ENCODE data around the gene TTLL5. TPM values are rescaled to one million over a fixed set of nuclear protein-coding genes. Genes with fewer than 3 reads are reported as not detected.
A peak's percentile ranks its signal among the peaks of the same experiment; 100 is the strongest.

Gene TTLL5
- total RNA-seq, 3 donors from 2014 or later: 30.8 to 51.0 (median 32.8) TPM

- no peak overlapping the region for H3K4me3 ChIP-seq
- H3K36me3 ChIP-seq (ENCODE audit: low read depth): no peaks in the 10 kb centered on the region
- H3K4me1 ChIP-seq (ENCODE audit: low read depth): no peaks in the 10 kb centered on the region
- no peak for ATAC-seq
- intact Hi-C loops (cut with DNase I, micrococcal nuclease): no loop called here
- no peaks in the 10 kb centered on the region for H3K9me3 ChIP-seq
- no peak for DNase-seq
- TF ChIP-seq CTCF (IDR thresholded peaks at IDR 0.05): no peak
Measured at GRCh38 chr14:75806352-75806832, 145.3 kb downstream of the TTLL5 start.

GRCh38 chr14:75807667-75808360 lies 146.8 kb downstream of the TTLL5 start:
- DNase-seq: no peak
- Histone ChIP-seq H3K4me3 (no peak overlapping the region), H3K4me1 (ENCODE audit: low read depth) (no peaks in the 10 kb centered on the region), H3K36me3 (ENCODE audit: low read depth) (no peaks in the 10 kb centered on the region), H3K9me3 (no peaks in the 10 kb centered on the region)
- TF ChIP-seq CTCF (IDR thresholded peaks at IDR 0.05): no peak
- no peak for ATAC-seq
- intact Hi-C loops (cut with DNase I, micrococcal nuclease): no loop called here

DNA sequence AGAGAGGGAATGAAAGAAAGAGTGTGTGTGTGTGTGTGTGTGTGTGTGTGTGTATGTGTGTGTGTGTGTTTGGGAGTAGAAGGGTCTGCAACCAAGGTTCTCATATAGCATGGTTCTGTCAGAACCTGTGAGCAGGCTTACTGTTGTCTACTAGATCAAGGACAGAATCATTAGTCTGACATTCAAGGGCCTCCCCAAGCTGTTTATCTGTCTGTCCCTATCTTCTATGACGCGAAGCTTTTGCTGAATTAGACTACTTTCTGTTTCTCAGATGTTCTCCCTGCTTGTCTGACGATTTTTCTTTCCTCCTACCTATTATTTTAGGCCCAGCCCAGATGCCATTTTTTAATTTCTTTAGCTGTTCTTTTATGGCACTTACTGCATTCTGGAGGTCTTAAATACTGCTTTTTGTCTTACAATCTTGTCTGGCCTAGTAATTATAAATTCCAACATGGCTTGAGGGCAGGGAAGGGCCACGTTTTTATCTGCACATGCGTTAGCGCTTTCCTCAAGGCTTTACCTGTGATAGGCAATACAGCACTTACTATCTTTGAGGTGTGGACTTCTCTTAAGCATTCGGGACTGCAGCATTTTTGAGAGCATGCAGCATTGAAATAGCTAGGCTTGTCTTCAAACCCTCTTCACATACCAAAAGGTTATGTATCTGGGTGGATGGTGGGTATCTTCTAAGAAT lies 150.2 kb downstream of the TTLL5 start:
- ATAC-seq: peak; percentile 51
- intact Hi-C loops (cut with DNase I, micrococcal nuclease): no loop called here

DNA sequence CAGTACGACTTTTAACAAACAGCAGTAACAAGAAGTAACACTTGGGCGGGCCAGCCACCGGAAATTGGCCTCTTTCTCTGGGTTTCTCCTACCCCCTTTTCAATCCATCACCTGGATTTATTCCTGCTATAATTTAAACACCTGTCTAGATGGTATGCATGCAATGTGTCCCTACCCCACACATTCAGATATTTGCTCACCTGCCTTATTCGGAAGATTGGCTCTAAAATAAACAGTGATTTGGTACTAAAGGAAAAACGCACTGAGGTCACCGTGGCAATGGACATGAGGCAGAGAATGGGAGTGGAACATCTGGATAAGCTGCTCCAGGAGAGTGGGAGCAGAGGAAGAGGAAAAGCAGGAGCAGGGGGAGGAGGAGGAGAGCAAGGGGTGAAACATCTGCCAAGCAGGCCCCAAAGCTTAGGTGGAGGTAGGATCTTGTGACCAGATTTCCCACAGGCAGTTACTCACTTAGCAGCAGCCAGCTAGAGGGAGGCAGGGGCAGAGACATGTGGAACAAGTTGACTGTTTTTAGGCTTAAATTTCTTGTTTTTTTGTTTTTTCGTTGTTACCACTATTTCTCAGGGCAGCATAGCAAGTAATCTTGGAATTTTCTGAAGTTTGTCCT lies 150.9 kb downstream of the TTLL5 start:
- no peaks in the 10 kb centered on the region for H3K9me3 ChIP-seq
- ATAC-seq (peak; percentile 91), DNase-seq (peak in 1 of 3 donors; percentile 37)
- intact Hi-C loops (cut with DNase I, micrococcal nuclease): no loop called here
- no peak overlapping the region for H3K4me3 ChIP-seq
- H3K4me1 ChIP-seq (ENCODE audit: low read depth): no peaks in the 10 kb centered on the region
- no peak for TF ChIP-seq CTCF (IDR thresholded peaks at IDR 0.05)
- H3K36me3 ChIP-seq (ENCODE audit: low read depth): no peaks in the 10 kb centered on the region

More for the DNA sequence above, 150.2 kb downstream of the TTLL5 start:
- H3K4me1 ChIP-seq (ENCODE audit: low read depth): no peaks in the 10 kb centered on the region
- H3K36me3 ChIP-seq (ENCODE audit: low read depth): no peaks in the 10 kb centered on the region
- no peaks in the 10 kb centered on the region for H3K9me3 ChIP-seq
- no peak for TF ChIP-seq CTCF (IDR thresholded peaks at IDR 0.05)
- no peak overlapping the region for H3K4me3 ChIP-seq
- no peak for DNase-seq

GRCh38 chr14:75812622-75813021 lies 151.6 kb downstream of the TTLL5 start:
- Histone ChIP-seq H3K4me3 (no peak overlapping the region), H3K9me3 (no peaks in the 10 kb centered on the region), H3K36me3 (ENCODE audit: low read depth) (no peaks in the 10 kb centered on the region), H3K4me1 (ENCODE audit: low read depth) (no peaks in the 10 kb centered on the region)
- DNase-seq (no peak), ATAC-seq (no peak)
- no peak for TF ChIP-seq CTCF (IDR thresholded peaks at IDR 0.05)
- intact Hi-C loops (cut with DNase I, micrococcal nuclease): no loop called here
